SK-N-SH treated with all-trans-retinoic acid at 6 μM for 48 hours (cell line): ENCODE measurements around the gene ABLIM1.

ENCODE experiments used
- ATAC-seq: fragments of 200-7000 bp; cut with Tn5 transposase; 3 replicates; pipeline ENCODE4 v1.9.1; 2020; ENCODE audit warnings: mild to moderate bottlenecking, moderate library complexity
- ARNTL ChIP-seq: fragments of 450-650 bp; formaldehyde crosslinking; IDR thresholded peaks from 2 replicates; pipeline ENCODE4 v1.5.0; 2020; ENCODE audit warnings: low read depth, mild to moderate bottlenecking, moderate library complexity, borderline replicate concordance
- BACH2 ChIP-seq: fragments of 250-450 bp; sonication (Bioruptor Pico); IDR thresholded peaks from 2 replicates; pipeline ENCODE4 v1.9.0; 2021; ENCODE audit warnings: mild to moderate bottlenecking, borderline replicate concordance
- CSDC2 ChIP-seq: fragments of 250-450 bp; sonication (Bioruptor Pico); IDR thresholded peaks from 2 replicates; pipeline ENCODE4 v1.5.0; 2020; ENCODE audit warnings: mild to moderate bottlenecking, moderate library complexity
- ESRRG ChIP-seq: fragments of 250-450 bp; sonication (Bioruptor Pico); IDR thresholded peaks from 2 replicates; pipeline ENCODE4 v1.6.1; 2021; ENCODE audit warnings: mild to moderate bottlenecking
- GLIS3 ChIP-seq: fragments of 250-450 bp; sonication (Bioruptor Pico); IDR thresholded peaks from 2 replicates; pipeline ENCODE4 v1.5.0; 2020; ENCODE audit warnings: mild to moderate bottlenecking, moderate library complexity
- ISL1 ChIP-seq: fragments of 250-450 bp; sonication (Bioruptor Pico); IDR thresholded peaks from 2 replicates; pipeline ENCODE4 v2.1.2; 2022; ENCODE audit warnings: mild to moderate bottlenecking, moderate library complexity
- OSR1 ChIP-seq: fragments of 250-450 bp; sonication (Bioruptor Pico); IDR thresholded peaks from 2 replicates; pipeline ENCODE4 v1.8.0; 2022; ENCODE audit warnings: moderate library complexity, mild to moderate bottlenecking, inconsistent platforms
- PPARA ChIP-seq: fragments of 250-450 bp; sonication (Bioruptor Pico); IDR thresholded peaks from 2 replicates; pipeline ENCODE4 v1.5.0; 2020; ENCODE audit warnings: mild to moderate bottlenecking, borderline replicate concordance
- RARB ChIP-seq: fragments of 250-450 bp; sonication (Bioruptor Pico); IDR thresholded peaks from 2 replicates; pipeline ENCODE4 v1.8.0; 2021; ENCODE audit warnings: mild to moderate bottlenecking, moderate library complexity
- SNAI2 ChIP-seq: fragments of 250-450 bp; sonication (Bioruptor Pico); IDR thresholded peaks from 2 replicates; pipeline ENCODE4 v1.5.0; 2020; ENCODE audit warnings: mild to moderate bottlenecking, moderate library complexity
- TCF4 ChIP-seq: fragments of 250-450 bp; sonication (Bioruptor Pico); IDR thresholded peaks from 2 replicates; pipeline ENCODE4 v1.8.0; 2021; ENCODE audit warnings: mild to moderate bottlenecking, moderate library complexity, borderline replicate concordance
- TOX ChIP-seq: fragments of 250-450 bp; sonication (Bioruptor Pico); IDR thresholded peaks from 2 replicates; pipeline ENCODE4 v1.8.0; 2021; ENCODE audit warnings: mild to moderate bottlenecking, moderate library complexity, borderline replicate concordance
- ZC3H10 ChIP-seq: fragments of 250-450 bp; sonication (Bioruptor Pico); IDR thresholded peaks from 2 replicates; pipeline ENCODE4 v1.5.1; 2021; ENCODE audit warnings: mild to moderate bottlenecking, moderate library complexity
- ZFP3 ChIP-seq: fragments of 250-450 bp; sonication (Bioruptor Pico); IDR thresholded peaks from 2 replicates; pipeline ENCODE4 v1.5.0; 2020; ENCODE audit warnings: mild to moderate bottlenecking, moderate library complexity
- ZFP30 ChIP-seq: fragments of 450-650 bp; formaldehyde crosslinking; IDR thresholded peaks from 2 replicates; pipeline ENCODE4 v1.5.0; 2022; ENCODE audit warnings: mild to moderate bottlenecking, moderate library complexity
- ZNF565 ChIP-seq: fragments of 450-650 bp; formaldehyde crosslinking; conservative IDR thresholded peaks from 2 replicates; pipeline ENCODE4 v1.5.0; 2020; ENCODE audit warnings: low read depth, mild to moderate bottlenecking, moderate library complexity
- ZNF70 ChIP-seq: fragments of 450-650 bp; formaldehyde crosslinking; IDR thresholded peaks from 2 replicates; pipeline ENCODE4 v1.5.0; 2020; ENCODE audit warnings: mild to moderate bottlenecking, moderate library complexity
- ZNF8 ChIP-seq: fragments of 450-650 bp; formaldehyde crosslinking; IDR thresholded peaks from 2 replicates; pipeline ENCODE4 v1.5.0; 2020; ENCODE audit warnings: mild to moderate bottlenecking, moderate library complexity
- TF ChIP-seq, protein P1 (sequence below): fragments of 250-450 bp; sonication (Bioruptor Pico); IDR thresholded peaks from 2 replicates; pipeline ENCODE4 v1.5.1; 2020; ENCODE audit warnings: low read depth, mild to moderate bottlenecking, moderate library complexity
- TF ChIP-seq, protein P2 (sequence below): fragments of 250-450 bp; sonication (Bioruptor Pico); IDR thresholded peaks from 2 replicates; pipeline ENCODE4 v1.5.0; 2020; ENCODE audit warnings: mild to moderate bottlenecking, moderate library complexity
- TF ChIP-seq, protein P3 (sequence below): fragments of 250-450 bp; sonication (Bioruptor Pico); IDR thresholded peaks from 2 replicates; pipeline ENCODE4 v1.8.0; 2021; ENCODE audit warnings: low read depth, mild to moderate bottlenecking, moderate library complexity, borderline replicate concordance
- TF ChIP-seq, protein P4 (sequence below): fragments of 250-450 bp; sonication (Bioruptor Pico); IDR thresholded peaks from 2 replicates; pipeline ENCODE4 v1.8.0; 2020; ENCODE audit warnings: mild to moderate bottlenecking, moderate library complexity, borderline replicate concordance

Gene ABLIM1

DNA sequence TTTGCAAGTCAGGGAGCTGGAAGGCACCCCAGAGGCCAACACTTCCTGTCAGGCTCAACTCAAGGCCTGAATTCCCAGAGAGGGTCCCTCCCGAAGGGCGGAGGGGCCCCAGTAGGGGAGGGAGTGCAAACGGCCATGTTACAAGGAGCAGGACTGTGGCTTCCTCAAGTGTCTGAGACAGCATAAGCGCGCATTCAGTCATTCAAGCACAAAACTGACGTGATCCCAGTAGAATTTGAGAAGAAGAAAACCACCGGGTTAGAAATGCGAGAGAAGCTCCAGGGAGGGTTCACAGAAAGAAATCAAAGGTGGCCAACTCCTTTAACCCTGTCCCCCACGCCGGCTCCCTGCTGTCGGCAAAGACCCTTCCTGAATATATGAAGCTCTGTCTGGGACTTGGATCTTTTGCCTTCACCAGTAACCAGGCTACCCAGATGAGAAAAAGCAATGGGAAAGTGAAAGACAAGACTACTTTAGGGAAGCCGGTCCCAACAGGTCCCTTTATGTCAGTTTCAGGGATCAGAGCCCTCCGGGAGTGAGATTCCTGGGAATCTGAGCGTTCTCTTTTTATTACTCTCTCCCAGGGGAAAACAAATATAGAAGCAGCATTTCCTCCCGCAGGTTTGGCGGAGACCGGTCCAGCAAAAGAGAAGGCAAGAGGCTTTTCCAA is 255.1 kb downstream of the ABLIM1 start (continued):
- TF ChIP-seq, protein P1, sequence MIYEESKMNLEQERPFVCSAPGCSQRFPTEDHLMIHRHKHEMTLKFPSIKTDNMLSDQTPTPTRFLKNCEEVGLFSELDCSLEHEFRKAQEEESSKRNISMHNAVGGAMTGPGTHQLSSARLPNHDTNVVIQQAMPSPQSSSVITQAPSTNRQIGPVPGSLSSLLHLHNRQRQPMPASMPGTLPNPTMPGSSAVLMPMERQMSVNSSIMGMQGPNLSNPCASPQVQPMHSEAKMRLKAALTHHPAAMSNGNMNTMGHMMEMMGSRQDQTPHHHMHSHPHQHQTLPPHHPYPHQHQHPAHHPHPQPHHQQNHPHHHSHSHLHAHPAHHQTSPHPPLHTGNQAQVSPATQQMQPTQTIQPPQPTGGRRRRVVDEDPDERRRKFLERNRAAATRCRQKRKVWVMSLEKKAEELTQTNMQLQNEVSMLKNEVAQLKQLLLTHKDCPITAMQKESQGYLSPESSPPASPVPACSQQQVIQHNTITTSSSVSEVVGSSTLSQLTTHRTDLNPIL: no peak
- TF ChIP-seq RARB (CRISPR knock-in tag) (no peak), ZNF565 (CRISPR knock-in tag) (no peak), TCF4 (CRISPR knock-in tag) (no peak), OSR1 (no peak), PPARA (CRISPR knock-in tag) (no peak)

DNA sequence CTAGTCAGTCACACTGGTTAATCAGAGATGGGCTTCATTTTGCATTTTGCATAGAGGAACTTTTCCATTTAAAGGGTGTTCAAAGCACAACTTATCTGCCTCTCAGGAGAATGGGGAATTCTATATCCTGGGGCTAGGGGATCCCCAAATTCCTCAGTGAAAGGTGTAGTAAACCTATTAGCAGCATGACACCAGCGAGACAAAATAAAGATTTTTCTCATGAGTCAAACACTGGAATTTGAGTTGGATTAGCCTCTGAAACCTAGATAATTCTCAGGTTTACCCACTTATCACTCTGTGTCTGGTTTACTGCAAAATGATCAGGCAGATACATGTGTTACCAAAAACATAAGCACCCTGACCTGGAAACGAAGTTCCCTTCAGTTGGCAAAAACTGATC is 255.8 kb downstream of the ABLIM1 start:
- no peak for ATAC-seq
- TF ChIP-seq ZNF8 (CRISPR knock-in tag) (no peak), ZFP30 (no peak), ZFP3 (CRISPR knock-in tag) (no peak), BACH2 (CRISPR knock-in tag) (no peak), TCF4 (CRISPR knock-in tag) (no peak), ZC3H10 (no peak), ISL1 (CRISPR knock-in tag) (no peak), ESRRG (CRISPR knock-in tag) (no peak), RARB (CRISPR knock-in tag) (no peak), PPARA (CRISPR knock-in tag) (no peak), TOX (CRISPR knock-in tag) (no peak), OSR1 (no peak), ZNF70 (no peak)
- TF ChIP-seq, protein P1: no peak
- TF ChIP-seq, protein P2, sequence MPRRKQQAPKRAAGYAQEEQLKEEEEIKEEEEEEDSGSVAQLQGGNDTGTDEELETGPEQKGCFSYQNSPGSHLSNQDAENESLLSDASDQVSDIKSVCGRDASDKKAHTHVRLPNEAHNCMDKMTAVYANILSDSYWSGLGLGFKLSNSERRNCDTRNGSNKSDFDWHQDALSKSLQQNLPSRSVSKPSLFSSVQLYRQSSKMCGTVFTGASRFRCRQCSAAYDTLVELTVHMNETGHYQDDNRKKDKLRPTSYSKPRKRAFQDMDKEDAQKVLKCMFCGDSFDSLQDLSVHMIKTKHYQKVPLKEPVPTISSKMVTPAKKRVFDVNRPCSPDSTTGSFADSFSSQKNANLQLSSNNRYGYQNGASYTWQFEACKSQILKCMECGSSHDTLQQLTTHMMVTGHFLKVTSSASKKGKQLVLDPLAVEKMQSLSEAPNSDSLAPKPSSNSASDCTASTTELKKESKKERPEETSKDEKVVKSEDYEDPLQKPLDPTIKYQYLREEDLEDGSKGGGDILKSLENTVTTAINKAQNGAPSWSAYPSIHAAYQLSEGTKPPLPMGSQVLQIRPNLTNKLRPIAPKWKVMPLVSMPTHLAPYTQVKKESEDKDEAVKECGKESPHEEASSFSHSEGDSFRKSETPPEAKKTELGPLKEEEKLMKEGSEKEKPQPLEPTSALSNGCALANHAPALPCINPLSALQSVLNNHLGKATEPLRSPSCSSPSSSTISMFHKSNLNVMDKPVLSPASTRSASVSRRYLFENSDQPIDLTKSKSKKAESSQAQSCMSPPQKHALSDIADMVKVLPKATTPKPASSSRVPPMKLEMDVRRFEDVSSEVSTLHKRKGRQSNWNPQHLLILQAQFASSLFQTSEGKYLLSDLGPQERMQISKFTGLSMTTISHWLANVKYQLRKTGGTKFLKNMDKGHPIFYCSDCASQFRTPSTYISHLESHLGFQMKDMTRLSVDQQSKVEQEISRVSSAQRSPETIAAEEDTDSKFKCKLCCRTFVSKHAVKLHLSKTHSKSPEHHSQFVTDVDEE (CRISPR knock-in tag): no peak

DNA sequence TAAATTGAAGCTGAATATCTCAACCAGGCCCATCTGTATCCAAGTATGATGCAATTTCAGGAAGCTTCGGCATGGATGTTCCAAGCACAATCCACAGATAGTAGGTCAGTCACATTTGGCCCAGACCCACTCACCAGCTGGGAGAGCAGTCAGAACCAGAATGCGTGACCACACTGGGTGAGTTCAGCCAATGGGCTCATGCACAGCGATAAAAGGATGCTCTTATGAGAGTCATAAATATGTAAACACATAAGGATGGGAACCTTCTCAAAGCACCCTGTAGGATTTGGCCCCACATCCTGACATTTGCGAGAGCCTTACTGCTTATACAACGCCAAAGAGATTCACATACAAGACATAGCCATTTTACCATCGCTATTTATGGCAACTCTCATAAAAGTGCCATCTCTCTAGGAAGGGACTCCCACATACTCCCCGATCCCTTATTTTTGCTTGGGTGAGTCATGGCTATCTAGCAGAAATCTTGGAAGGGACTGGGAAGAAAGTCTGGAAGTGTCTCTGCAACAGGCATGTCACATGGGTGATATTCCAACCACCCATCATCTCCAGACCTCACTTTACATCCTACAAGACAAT is 256.8 kb downstream of the ABLIM1 start:
- ATAC-seq: no peak
- no peak for TF ChIP-seq ZC3H10
- TF ChIP-seq CSDC2 (CRISPR knock-in tag): no peak
- no peak for TF ChIP-seq ESRRG (CRISPR knock-in tag)
- TF ChIP-seq, protein P3, sequence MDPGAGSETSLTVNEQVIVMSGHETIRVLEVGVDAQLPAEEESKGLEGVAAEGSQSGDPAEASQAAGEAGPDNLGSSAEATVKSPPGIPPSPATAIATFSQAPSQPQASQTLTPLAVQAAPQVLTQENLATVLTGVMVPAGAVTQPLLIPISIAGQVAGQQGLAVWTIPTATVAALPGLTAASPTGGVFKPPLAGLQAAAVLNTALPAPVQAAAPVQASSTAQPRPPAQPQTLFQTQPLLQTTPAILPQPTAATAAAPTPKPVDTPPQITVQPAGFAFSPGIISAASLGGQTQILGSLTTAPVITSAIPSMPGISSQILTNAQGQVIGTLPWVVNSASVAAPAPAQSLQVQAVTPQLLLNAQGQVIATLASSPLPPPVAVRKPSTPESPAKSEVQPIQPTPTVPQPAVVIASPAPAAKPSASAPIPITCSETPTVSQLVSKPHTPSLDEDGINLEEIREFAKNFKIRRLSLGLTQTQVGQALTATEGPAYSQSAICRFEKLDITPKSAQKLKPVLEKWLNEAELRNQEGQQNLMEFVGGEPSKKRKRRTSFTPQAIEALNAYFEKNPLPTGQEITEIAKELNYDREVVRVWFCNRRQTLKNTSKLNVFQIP (CRISPR knock-in tag): no peak
- no peak for TF ChIP-seq ISL1 (CRISPR knock-in tag)
- TF ChIP-seq, all 23 proteins: peak for 0

DNA sequence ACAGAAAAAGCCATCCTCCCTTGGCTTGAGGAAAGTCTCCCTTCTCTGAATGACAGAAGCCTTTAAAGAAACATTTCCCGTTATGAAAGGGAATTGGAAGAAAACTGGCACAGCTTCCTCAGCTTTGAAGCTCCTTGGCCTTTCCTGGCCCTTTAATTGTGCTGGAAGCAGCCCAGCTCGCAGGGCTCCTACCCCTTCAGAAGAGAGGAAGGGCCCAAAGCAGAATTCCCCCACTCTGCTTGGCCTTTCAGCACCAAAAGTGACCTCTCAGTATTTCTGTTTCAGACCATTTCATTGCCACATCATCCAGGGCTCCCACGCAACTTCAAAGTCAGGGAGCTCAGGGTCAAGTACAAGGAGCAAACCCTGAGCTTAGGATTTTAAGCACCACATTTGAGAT is 258.0 kb downstream of the ABLIM1 start:
- ATAC-seq: no peak
- TF ChIP-seq, protein P1: no peak
- TF ChIP-seq CSDC2 (CRISPR knock-in tag): no peak
- no peak for TF ChIP-seq RARB (CRISPR knock-in tag)
- TF ChIP-seq ZNF8 (CRISPR knock-in tag): no peak
- no peak for TF ChIP-seq ZNF565 (CRISPR knock-in tag)
- TF ChIP-seq OSR1: no peak
- TF ChIP-seq ARNTL: no peak
- TF ChIP-seq ZFP30: no peak
- no peak for TF ChIP-seq SNAI2 (CRISPR knock-in tag)
- no peak for TF ChIP-seq ZC3H10
- TF ChIP-seq GLIS3 (CRISPR knock-in tag): no peak
- TF ChIP-seq PPARA (CRISPR knock-in tag): no peak
- no peak for TF ChIP-seq ZNF70
- no peak for TF ChIP-seq ESRRG (CRISPR knock-in tag)
- TF ChIP-seq, protein P4, sequence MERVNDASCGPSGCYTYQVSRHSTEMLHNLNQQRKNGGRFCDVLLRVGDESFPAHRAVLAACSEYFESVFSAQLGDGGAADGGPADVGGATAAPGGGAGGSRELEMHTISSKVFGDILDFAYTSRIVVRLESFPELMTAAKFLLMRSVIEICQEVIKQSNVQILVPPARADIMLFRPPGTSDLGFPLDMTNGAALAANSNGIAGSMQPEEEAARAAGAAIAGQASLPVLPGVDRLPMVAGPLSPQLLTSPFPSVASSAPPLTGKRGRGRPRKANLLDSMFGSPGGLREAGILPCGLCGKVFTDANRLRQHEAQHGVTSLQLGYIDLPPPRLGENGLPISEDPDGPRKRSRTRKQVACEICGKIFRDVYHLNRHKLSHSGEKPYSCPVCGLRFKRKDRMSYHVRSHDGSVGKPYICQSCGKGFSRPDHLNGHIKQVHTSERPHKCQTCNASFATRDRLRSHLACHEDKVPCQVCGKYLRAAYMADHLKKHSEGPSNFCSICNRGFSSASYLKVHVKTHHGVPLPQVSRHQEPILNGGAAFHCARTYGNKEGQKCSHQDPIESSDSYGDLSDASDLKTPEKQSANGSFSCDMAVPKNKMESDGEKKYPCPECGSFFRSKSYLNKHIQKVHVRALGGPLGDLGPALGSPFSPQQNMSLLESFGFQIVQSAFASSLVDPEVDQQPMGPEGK: no peak
- TF ChIP-seq TCF4 (CRISPR knock-in tag): no peak
- no peak for TF ChIP-seq ISL1 (CRISPR knock-in tag)
- no peak for TF ChIP-seq BACH2 (CRISPR knock-in tag)
- TF ChIP-seq, all 23 proteins: peak for 0
